Measurements from ENCODE around the gene POU6F1. TPM values are rescaled to one million over a fixed set of nuclear protein-coding genes. Genes with fewer than 3 reads are reported as not detected.
"Not testable (repeated sequence)": the region's sequence is repeated elsewhere in the genome, so short reads cannot be mapped to it uniquely, and the experiment has no call there.

Gene POU6F1
- total RNA-seq, 4 donors from 2014 or later: 5.8 to 14.8 (median 8.5) TPM

DNA sequence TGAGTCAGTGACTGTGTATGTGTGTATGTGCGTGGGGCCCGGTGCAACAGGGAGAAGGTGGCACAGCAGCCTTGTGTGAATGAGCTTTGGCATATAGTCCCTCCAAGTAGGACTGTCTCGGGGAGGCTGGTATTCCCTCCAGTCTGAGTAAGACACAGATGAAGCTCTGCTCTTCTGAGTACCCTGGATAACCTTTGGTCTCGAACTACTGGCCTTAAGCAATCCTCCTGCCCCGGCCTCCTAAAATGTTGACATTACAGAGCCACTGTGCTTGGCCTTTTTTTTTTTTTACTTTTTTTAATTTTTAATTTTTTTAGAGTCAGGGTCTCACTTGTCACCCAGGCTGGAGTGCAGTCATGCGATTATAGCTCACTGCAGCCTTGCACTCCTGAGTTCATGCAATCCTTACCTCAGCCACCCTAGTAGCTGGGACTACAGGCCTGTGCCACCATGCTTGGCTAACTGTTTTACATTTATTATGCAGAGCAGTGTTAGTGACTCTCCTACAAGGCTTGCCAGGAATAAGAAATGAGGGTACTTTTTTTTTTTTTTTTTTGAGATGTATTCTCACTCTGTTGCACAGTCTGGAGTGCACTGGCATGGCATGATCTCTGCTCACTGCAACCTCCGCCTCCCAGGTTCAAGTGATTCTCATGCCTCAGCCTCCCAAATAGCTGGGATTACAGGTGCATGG is 11.4 kb upstream of the POU6F1 start:
- no peak for ATAC-seq (ENCODE audit: low FRiP score)
- TF ChIP-seq, protein P1, sequence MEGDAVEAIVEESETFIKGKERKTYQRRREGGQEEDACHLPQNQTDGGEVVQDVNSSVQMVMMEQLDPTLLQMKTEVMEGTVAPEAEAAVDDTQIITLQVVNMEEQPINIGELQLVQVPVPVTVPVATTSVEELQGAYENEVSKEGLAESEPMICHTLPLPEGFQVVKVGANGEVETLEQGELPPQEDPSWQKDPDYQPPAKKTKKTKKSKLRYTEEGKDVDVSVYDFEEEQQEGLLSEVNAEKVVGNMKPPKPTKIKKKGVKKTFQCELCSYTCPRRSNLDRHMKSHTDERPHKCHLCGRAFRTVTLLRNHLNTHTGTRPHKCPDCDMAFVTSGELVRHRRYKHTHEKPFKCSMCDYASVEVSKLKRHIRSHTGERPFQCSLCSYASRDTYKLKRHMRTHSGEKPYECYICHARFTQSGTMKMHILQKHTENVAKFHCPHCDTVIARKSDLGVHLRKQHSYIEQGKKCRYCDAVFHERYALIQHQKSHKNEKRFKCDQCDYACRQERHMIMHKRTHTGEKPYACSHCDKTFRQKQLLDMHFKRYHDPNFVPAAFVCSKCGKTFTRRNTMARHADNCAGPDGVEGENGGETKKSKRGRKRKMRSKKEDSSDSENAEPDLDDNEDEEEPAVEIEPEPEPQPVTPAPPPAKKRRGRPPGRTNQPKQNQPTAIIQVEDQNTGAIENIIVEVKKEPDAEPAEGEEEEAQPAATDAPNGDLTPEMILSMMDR (IDR thresholded peaks at IDR 0.05): no peak
- DNase-seq (ENCODE audit: low spot score): no peak

DNA sequence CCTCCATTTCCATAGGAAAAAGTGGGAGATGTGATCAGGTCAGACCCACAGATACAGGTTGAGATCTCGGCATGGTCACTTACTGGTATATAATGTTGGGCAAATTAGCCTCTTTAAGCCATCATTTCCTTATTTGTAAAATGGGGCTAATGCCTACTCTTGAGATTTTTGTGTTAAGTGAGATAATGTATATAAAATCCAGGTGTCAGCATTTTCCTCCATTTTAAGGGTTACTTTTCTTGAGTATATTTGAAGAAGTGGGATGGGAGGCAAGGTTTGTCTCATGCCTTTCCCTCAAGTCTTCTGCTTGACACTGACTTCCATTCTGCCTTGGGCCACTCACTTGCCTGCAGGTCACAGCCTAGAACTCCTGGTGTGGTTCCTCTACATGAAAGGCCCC is 10.1 kb upstream of the POU6F1 start:
- DNase-seq (ENCODE audit: low spot score) (no peak), ATAC-seq (ENCODE audit: low FRiP score) (no peak)
- TF ChIP-seq, protein P1 (IDR thresholded peaks at IDR 0.05): no peak

DNA sequence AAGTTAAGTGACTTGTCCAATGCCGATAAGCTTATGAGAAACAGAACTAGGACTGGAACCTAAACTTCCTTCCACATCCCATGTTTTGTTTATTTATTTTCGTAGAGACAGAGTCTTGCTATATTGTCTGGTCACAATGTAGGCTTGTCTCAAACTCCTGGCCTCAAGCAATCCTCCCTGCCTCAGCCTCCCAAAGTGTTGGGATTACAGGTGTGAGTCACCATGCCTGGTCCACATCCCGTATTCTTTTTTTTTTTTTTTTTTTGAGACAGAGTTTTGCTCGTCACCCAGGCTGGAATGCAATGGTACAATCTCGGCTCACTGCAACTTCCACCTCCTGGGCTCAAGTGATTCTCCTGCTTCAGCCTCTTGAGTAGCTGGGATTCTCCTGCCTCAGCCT is 9.2 kb upstream of the POU6F1 start:
- not testable (repeated sequence) for ATAC-seq (ENCODE audit: low FRiP score); DNase-seq (ENCODE audit: low spot score)

DNA sequence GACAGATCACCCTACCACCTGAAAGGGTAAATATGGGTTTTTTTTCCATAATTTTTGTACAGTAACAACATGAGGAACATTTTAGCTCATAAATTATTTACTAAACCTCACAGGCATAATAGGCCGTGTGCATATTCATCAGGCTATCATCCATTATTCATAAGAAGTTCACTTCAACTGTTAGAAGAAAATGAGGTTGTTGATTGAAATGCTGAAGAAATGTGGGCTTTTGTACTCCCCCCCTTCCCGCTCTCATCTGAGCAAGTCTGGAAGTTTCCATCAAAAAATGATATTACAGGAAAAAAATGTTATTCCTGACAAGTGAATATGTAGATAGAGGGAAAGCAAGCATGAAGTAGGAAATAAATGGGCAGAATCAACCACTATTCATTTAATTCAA is 7.9 kb upstream of the POU6F1 start:
- no peak for DNase-seq (ENCODE audit: low spot score)
- TF ChIP-seq, protein P1 (IDR thresholded peaks at IDR 0.05): no peak
- ATAC-seq (ENCODE audit: low FRiP score): no peak

DNA sequence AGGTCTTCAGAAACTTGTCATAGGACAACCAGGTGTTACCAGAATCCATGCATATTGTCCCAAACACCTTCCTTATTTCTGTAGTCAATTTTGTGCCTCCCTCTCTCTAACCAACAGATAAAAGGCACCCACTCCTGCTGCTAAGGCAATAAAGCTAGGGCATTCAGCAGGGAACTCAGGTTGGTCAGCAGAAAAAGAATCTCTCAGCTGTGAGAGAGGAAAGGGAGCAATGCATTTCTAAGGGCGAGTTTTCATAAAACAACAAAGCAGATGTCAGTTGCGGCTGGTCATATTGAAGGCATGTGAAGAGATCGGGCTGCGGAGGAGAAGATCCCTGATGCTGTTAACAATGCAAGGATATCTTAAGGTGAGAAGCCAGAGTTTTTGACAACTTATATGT is 7.4 kb upstream of the POU6F1 start:
- no peak for DNase-seq (ENCODE audit: low spot score)
- TF ChIP-seq, protein P1 (IDR thresholded peaks at IDR 0.05): no peak
- ATAC-seq (ENCODE audit: low FRiP score): no peak

DNA sequence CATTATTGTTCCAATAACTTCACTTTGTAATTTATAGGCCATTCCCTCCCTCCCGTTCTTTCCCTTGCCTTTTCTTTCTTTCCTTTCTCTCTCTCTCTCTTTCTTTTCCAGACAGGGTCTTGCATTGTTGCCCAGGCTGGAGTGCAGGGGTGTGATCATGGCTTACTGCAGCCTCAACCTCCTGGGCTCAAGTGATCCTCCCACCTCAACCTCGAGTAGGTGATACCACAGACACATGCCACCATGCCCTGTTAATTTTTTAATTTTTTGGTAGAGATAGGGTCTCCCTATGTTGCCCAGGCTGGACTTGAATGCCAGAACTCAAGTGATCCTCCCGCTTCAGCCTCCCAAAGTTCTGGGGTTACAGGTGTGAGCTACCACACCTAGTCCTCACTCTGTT is 6.8 kb upstream of the POU6F1 start:
- TF ChIP-seq, protein P1 (IDR thresholded peaks at IDR 0.05): no peak
- no peak for ATAC-seq (ENCODE audit: low FRiP score)
- DNase-seq (ENCODE audit: low spot score): no peak

DNA sequence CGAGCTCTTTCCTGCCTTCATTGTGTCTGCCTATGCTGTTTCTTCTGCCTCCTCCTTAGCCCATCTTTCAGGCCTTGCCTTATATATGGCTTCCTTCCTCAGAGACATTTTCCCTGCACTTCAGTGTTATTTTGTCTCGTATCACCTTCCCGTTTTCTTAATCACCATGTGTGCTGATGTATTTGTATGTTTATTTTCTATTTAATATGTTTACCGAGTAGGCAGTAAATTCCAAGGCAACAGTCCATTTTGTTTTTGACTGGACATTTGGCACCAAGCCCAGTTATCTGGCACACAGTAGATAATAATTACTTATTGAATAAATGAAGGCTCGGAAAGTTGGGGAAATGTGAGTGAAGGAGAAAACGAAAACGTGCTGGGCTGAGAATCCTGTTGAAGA is 4.6 kb upstream of the POU6F1 start:
- DNase-seq (ENCODE audit: low spot score): no peak
- TF ChIP-seq, protein P1 (IDR thresholded peaks at IDR 0.05): no peak
- ATAC-seq (ENCODE audit: low FRiP score): no peak

DNA sequence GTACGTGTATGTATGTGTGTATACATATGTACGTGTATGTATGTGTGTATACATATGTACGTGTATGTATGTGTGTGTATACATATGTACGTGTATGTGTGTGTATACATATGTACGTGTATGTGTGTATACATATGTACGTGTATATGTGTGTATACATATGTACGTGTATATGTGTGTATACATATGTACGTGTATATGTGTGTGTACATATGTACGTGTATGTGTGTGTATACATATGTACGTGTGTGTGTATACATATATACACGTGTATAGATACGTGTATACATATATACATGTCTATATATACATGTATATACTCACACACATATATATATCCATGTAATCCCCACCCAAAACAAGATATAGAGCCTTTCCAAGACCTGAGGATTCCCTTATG is 2.0 kb upstream of the POU6F1 start:
- DNase-seq (ENCODE audit: low spot score); ATAC-seq (ENCODE audit: low FRiP score): not testable (repeated sequence)

All from omental fat pad (tissue), 4 donors.